HG03196 (cell line): Measurements from ENCODE around the gene A4GALT.

ENCODE experiments used
- ATAC-seq: cut with Tn5 transposase; IDR thresholded peaks from one replicate; pipeline ENCODE4 v1.9.1; 2021; ENCODE audit not compliant: unreplicated experiment

The A4GALT gene

DNA sequence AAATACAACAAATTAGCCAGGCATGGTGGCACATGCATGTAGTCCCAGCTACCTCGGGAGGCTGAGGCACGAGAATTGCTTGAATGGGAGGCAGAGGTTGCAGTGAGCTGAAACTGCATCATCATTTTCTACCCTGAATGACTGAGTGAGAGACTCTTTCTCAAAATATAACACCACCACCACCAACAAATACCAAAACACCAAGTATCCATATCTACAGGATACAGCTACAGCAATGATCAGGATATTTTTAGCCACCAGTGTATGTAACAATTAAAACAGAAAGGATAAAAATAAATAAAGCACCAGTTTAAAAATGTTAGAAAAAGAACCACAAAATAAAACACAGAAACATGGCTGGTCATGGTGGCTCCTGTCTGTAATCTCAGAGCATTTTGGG lies 13.2 kb downstream of the A4GALT start:
- ATAC-seq: no peak

DNA sequence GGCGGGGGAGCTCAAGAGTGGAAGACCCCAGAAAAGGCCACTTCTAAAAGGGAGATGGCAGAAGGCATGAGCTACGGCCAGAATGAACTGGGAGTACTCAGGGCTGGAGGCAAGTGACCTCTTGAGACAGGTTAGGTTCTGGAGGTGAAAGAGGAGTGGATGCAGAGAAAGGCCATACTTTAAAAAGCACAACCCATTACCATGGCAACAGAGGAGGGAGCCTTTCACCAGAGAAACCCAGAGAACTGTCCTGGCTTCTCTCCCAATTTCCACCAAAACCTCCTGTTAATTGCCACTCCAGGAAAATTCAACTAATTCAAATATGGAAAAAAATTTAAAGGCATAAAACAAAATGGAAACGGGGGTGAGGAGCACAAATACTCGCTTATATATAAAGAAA lies 15.8 kb downstream of the A4GALT start:
- ATAC-seq: no peak

DNA sequence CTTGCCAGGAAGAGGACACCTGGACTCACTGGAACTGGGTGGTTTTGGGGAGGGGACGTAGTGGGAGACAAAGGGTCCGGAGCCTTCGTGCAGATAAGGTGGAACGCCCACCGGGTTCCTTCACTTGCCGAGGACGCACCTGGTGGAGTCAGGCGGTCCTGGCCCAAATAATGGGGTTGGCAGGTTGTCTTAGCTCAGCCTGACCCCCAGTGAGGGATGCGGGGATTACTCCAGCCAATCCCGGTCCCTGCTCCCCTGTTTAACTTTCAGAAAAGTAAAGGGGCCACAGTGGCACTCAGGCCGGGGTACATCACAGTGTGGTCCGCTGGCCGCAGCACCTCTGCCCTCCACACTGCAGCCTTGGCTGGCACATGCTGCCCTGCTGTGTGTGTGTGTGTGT lies 18.0 kb downstream of the A4GALT start:
- no peak for ATAC-seq

DNA sequence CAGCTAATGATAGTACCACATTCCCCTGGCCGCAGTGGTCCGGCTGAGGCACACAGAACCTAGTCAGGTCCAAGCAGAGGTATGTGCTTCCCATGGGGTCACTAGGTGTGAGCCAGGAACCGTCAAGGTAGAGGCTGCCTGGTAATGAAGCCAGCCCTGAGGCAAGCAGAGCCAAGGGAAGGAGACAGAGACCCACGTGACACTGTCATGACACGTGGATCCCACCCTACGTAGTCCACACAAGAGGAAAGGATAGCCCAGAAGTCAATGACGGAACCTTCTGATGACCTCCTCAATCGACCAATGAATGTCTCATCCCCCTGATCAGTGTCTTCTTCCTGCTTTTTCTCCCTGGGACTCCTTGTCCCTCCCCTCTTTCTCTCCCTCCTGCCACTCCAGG lies 19.0 kb downstream of the A4GALT start:
- ATAC-seq: no peak

DNA sequence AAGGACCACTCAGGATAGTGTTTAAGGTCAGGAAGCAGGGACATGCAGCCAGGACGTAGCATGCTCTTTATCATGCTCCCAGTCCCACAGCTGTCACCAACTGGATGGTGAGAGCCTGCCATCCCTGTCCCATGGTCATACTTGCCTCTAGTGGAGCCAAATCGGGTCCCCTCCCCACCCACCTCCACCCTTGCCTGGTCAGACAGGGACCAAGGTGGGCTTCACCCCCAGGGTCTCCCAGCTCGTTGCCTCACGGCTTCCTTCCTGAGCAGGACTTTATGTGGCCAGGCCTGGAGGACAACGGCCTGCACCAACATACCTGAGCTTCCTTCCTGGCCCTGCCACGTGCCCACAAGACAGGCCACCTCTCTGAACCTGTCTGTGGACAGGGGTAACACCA lies 19.8 kb downstream of the A4GALT start:
- ATAC-seq: no peak

DNA sequence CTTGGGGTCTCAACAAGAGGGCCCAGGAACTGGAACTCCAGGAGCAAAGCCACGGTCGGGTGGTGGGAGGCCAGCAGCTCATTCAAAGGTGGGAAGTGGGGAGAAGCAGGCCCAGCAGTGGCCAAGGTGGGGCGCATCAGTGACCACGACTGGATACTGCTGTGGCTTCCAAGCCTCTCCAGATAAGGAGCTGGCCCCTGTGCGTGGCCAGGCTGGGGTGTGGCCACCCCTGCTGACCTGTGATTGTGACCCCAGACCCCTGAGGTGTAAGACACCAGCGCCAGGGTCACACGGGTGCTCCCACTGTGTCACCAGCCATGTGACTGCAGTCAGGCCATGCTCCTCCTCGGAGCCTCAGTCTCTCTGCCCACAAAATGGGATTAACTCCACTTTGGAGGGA lies 20.3 kb downstream of the A4GALT start:
- ATAC-seq: no peak

DNA sequence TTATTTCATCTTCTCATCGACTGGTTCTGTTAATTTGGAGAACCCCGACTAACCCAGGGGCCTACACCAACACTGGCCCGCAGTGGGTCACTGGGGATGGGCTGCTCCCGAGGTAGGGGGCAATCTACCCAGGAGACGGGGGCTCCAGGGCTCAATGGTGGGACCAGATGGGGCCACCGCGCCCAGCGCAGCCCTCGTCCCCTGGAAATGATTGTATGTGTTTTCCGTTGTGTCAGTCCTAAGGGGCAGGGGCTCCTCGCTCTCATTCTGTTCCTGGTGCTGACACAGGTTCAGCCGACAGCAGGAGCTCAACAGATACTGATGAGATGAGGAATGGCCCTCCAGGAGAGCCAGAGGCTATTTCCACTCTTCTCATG lies 20.7 kb downstream of the A4GALT start:
- ATAC-seq: no peak

DNA sequence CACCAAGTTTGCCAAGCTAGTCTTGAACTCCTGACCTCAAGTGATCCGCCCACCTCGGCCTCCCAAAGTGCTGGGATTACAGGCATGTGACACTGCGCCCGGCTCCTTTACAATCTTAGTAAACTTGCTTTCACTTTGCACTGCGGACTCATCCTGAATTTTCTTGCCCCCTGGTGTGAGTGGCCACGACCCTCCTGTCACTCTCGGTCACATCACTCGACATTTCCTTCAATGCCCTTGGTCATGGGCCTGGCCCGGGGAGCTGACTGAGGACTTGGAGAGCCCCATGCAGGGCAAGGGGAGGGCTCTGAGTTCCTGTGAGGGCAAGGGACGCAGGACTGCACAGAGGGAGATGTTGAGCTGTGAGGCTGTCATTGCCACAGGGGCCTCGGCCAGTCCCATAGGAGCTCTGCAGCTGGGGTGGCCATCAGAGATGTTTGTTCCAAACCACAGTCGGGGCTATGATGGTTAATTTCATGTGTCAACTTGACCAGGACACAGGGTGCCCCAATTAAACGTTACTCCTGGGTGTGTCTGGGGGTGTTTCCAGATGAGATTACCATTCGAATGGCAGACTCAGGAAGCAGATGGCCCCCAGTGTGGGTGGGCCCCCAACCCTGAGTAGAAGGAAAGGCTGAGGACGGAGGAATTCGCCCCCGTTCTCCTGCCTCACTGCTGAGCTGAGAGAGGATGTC lies 21.2 kb downstream of the A4GALT start:
- ATAC-seq: no peak

DNA sequence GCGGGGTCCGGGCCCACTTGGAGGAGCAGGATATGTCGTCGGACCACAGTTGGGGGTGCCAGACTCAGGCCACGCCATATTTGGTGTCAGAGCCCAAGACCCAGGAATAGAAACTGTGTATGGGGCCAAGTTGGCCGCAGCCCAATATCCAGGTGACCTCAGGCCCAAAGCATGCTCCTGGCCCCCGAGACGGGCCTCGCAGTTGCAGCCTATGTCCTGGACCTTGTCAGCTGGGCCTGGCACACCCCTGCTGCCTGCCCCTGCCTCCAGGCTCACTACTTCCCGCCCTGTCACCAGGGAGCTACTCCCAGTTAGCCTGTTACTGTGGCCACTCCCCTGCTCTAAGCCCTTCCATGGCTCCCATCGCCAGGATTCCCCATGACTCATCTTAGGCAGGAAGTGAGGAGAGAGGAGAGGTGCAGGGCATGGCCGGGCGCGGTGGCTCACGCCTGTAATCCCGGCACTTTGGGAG lies 23.1 kb downstream of the A4GALT start:
- no peak for ATAC-seq

DNA sequence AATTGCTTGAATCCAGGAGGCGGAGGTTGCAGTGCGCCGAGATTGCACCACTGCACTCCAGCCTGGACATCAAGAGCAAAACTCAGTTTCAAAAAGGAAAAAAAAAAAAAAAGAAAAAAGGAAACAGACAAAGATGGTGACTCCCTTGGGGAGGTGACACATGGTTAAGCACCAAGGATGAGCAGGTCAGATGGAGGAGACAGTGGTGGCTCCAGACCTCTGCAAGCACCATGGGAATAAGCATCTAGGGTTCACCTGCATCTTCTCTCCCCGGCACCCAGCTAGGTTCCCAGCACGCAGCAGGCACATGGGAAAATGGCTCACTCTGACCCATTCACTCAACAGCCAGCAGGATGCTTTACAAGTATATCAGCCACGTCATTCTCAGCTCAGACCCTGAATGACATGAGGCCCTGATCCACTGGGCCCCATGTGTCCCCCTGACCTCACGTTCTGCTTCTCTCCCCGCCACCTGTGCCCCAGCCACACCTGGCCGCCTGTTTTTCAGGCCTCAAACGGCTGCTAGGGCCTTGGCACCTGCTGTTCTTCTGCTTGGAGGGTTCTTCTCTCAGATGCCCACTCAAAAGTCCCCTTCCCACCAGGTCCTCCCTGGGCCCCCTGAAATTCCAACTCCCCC lies 24.2 kb downstream of the A4GALT start:
- no peak for ATAC-seq

DNA sequence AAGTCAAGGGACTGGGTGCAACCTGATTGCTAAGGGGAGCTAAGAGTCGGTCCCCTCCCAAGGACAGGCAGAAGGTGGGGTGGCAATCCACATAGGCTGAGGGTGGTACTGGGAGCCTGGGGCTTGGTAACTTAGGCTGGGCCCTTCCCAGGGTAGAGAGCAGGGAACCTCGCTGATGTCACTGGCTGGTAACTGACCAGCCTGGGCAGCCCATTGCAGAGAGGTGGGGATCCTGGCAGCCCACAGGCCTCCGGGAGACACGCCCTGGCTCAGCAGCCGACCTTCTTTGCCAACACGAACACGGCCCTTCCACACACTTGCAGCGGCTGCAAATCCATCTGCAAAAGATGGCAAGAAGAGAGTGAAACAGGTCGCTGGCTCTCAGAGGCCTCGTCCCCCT lies 25.4 kb downstream of the A4GALT start:
- ATAC-seq: no peak

DNA sequence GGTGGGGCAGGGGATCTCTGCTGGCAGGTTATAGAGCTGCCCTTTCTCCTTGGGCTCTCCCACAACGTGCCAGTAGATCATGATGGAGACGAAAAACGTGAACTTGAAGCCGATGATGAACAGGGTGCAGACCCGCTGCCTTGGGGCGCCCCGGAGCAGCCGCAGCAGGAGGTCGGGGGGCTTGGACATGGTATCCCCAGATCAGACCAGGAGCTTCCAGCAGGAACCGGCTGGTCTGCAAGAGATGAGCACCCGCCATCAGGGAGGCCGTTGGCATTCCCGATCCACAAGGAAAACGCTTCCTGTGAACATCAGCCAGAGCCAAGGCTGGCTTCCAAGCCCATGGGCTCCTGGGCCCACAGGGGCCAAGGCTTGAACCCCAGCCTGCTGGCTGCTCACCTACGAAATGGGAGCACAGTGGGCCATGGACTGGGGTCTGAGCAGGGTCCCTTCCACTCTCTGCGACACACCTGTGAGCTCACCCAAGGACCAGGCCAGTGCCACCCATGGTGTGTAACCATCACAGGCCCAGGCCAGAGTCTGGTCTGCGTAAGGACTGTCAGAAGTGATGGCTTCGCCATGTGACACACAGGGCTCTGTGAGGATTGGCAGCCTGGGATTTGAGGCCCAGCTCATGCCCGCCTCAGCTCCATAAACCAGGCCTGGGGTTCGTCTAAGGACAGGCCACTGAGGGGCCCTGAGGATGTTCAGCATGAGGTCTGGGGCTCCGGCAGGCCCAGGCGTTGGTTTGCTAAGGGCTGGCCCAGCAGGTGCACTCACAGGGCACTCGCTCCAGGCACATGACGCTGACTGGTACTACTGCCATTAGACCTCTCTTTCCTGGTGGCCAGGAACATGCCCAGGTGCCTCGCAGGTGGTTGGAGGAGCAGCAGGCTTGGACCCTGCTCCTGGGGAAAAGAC lies 26.6 kb downstream of the A4GALT start:
- ATAC-seq: no peak

DNA sequence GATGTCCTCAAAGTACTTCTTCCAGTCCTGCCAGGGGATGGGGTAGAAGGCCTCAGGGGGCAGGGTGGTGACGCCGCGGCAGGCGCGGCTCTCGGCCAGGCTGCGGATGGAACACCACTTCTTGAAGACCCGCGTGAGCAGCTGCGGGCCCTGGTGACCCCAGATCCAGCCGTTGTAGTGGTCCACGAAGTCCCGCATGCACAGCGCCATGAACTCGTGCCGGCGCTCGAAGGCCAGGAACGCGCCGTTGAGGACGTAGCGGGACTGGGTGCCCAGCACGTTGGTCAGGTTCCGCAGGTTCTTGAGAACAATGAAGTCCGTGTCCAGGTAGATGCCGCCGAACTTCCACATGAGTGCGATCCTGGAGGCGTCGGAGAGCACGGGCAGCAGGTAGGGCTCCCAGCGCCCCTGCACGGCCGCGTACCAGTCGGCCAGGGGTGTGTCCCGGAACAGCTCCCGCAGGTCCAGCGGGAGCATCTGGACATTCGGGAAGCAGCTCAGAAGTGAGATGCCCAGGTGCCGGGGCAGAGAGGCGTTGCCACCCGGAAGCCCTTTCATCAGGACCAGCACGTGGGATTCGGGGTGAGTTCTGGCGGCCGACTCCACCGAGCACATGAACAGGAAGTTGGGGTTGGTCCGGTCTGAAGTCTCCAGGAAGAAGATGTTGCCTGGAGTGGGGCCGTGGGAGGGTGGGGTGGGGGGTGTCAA lies 27.5 kb downstream of the A4GALT start:
- no peak for ATAC-seq

DNA sequence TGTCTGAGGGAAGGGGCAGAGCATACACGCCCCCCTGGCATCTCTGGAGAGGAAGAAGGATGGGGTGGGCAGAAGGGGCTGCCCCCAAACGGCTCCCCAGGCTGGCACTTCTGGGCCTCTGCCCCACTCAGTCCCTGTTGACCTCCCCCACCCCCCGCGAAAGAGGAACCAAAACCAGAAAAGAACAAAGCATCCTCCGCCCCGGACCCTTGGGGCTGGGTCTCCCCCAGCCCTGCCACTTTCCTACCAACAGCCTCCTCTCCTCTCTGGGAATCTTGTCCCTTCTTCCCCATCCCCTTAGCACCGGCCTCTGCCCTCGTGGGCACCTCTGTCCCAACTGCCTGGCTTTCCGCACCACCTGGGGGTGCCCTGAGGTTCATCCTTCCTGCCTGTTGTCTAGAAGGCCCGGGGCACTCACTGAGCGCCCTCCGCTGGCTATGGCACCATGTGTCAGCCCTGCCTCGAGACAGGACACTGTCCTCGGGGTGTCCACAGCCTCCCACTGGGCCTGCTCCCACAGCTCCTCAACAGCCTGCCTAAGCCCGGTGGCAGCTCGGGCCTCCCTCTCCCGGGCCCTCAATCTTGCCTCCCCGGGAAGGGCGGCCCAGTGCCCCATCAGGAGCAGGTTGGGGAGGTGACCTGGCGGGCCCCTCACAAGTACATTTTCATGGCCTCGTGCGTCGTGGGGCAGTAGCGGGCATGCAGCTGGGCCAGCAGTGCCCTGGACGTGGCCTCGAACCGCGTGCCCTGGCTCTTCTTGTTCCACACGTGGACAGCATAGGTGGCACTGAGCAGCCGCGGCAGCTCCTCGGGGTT lies 28.2 kb downstream of the A4GALT start:
- no peak for ATAC-seq

DNA sequence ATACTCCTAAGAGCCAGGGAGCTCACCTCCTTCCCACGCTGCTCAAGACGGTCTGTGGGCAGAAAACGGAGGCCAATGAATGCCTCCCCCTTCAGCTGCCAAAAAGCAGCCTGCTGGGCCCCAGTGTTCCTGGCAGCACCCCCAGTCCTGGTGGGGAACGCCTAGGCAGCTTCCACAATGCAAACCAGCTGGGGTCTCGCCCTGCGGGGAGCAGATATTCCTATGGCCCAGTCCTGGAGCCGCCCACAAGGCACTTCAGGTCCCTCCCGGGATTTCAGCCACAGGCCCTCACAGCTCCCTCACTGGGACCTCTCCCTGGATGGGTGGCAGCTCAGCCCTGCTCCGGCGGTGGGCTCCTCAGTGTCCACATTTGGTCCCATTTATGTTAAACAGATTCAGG lies 29.2 kb downstream of the A4GALT start:
- no peak for ATAC-seq

DNA sequence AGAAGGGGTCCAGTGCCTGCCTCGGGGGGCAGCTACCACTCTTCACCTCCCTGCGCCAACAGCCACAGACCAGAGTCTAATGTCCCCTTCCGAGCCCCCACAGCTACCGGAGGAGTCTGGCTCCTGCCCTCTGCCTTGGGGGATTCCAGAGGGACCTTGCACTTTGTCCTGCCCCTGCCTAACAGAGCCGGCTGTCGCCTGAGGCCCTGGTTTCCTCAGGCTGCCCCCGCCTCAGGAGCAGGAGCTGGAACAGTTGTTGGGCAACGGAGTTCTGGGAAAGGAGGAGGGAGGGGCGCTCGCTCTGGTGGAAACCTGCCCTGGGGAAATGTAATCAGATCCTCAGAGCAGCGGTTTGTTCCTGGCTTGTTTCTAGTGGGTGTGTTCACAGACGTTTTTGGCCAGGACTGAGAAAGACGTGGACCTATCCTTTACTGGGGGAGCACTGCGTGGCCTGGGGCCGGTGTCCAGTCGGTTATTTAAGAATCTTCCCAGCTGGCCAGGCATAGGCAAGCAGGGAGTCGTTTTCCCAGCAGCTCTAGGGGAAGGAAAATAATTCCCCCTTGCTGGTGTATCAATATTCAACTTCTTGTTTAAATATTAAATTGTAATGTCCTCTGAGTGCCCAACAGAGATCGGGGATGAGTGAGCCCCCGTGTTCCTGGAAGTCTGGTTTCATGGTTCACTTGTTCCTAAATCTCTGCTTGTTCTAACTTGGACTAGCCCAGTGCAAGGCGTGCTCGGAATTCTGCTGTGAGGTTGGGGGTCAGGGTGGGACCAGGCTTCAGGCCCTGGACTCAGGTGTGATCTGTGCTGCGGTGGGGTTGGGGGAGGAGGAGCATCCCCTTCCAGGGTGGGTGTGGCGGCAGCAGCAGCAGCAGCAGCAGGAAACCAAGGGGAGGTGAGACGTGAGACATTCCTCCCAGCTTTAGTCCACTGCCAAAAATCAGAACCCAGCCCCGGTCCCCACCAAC lies 32.1 kb downstream of the A4GALT start:
- ATAC-seq: no peak

DNA sequence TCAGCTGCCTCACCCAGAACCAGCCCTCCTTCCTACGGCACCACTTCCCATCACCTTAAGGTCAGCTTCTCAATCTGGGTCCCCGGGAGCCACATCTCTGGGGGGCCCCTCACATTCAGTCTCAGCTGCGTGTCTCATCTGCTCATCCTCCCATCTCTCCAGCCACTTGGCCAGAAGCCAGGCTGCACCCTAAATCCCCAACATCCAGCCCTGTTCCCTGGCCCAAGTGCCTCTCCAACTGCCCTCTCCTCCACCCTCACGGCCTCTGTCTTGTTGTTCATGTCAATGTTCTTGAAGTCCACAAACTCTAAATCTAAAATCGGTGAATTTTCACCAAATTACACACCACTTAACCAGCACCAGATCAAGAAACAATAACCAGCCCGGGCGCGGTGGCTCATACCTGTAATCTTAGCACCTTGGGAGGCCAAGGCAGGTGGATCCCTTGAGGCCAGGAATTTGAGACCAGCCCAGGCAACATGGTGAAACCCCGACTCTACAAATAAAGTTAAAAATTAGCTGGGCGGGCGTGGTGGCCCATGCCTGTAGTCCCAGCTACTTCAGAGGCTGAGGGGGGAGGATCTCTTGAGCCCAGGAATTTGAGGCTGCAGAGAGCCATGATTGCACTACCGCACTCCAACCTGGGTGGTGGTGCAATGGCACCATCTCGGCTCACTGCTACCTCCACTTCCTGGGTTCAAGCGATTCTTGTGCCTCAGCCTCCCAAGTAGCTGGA lies 33.7 kb downstream of the A4GALT start:
- no peak for ATAC-seq

DNA sequence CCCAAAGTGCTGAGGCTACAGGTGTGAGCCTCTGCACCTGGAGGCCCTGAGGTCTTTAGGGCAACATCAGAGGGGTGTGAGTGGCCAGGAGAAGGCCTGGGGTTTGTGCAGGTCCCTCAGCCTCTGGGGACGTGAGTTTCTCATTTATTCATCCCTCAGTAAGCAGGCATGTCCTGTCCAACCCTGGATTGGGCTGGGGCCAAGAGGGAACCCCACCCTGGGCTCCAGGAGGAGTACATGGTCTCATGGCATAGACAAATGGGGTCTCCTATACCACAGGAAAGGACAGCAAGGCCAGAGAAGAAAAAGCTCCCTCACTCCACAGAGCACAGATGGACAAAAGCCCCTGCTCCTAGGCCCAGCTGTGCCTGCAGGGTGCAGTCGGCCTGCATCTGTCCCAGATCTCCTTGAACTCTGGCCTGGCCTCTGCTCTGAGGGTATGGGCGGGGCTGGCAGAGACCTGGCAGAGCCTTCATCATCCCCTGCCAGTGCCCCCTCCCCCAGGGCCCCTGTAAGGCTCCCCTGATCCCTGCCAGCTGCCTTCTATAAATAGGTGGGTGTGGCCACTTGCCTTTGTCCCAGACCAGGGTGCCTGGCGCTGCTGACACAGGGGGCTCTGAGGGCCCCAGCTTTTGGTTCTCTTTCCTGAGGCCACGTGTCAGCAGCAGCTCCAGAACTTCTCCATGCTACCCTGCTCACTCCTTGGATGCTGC lies 34.6 kb downstream of the A4GALT start:
- ATAC-seq: no peak
